Fibroblast of mammary gland (primary cell): Measurements from ENCODE around the gene GNAL.
"Not testable (repeated sequence)": the region's sequence is repeated elsewhere in the genome, so short reads cannot be mapped to it uniquely, and the experiment has no call there.

ENCODE experiments used
- DNase-seq: peaks from one replicate; pipeline ENCODE4 v3.0.0-alpha.2; 2010; ENCODE audit warnings: low read depth
- H3K4me3 ChIP-seq: 2 replicates; pipeline ENCODE4 v1.5.1; 2011; ENCODE audit warnings: low read depth, mild to moderate bottlenecking, low read length, moderate library complexity; ENCODE audit not compliant: control insufficient read depth
- TF ChIP-seq, protein P1 (sequence below): conservative IDR thresholded peaks from 2 replicates; pipeline ENCODE4 v1.5.1; 2011; ENCODE audit warnings: low read depth, low read length, inconsistent platforms; ENCODE audit not compliant: control insufficient read depth, insufficient read depth

Gene GNAL

DNA sequence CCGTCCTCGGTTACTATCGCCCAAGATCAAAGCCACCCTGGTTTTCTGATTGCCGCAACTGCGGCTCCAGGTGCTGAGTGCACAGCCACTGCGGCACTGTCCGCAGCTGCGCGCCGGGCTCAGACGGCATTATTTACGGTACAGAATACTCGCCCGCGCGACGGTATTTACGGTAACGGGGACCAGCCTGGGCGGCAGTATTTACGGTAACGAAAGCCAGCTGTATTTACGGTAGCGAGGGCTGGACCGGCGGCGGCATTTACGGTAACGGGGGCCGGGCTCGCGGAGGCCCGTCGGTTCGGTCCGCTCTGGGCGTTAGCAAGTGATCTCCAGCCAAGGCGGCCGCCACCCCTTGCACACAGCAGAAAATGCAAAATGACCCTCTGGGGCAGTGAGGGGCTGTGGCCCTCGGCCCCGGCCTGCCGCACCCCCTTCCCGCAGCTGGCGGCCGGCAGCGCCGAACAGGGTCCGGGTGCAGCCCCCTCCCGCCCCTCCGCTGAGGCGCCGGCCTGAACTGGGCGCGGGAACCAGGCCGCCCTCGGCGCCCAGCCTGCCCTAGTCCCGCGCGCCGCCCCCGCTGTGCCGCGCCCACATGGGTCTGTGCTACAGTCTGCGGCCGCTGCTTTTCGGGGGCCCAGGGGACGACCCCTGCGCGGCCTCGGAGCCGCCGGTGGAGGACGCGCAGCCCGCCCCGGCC lies at the start of gene GNAL:
Gene GNAL (plus strand): TSS at position 293 of the 697 bp plus-strand sequence. CDS start 300 bp downstream, at position 593.
- H3K4me3 ChIP-seq: peak within 1 kb of the TSS; percentile 36
- DNase-seq: peak; percentile 84
- TF ChIP-seq, protein P1, sequence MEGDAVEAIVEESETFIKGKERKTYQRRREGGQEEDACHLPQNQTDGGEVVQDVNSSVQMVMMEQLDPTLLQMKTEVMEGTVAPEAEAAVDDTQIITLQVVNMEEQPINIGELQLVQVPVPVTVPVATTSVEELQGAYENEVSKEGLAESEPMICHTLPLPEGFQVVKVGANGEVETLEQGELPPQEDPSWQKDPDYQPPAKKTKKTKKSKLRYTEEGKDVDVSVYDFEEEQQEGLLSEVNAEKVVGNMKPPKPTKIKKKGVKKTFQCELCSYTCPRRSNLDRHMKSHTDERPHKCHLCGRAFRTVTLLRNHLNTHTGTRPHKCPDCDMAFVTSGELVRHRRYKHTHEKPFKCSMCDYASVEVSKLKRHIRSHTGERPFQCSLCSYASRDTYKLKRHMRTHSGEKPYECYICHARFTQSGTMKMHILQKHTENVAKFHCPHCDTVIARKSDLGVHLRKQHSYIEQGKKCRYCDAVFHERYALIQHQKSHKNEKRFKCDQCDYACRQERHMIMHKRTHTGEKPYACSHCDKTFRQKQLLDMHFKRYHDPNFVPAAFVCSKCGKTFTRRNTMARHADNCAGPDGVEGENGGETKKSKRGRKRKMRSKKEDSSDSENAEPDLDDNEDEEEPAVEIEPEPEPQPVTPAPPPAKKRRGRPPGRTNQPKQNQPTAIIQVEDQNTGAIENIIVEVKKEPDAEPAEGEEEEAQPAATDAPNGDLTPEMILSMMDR: no peak

DNA sequence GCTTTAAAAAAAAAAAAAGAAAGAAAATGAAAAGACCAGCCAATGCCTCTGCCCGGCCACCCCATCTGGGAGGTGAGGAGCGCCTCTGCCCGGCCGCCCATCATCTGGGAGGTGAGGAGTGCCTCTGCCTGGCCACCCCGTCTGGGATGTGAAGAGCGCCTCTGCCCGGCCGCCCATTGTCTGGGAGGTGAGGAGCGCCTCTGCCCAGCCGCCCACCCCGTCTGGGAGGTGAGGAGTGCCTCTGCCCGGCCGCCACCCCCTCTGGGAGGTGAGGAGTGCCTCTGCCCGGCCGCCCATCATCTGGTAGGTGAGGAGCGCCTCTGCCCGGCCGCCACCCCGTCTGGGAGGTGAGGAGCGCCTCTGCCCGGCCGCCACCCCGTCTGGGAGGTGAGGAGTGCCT lies 41.8 kb upstream of the GNAL start:
- H3K4me3 ChIP-seq, DNase-seq: not testable (repeated sequence)

DNA sequence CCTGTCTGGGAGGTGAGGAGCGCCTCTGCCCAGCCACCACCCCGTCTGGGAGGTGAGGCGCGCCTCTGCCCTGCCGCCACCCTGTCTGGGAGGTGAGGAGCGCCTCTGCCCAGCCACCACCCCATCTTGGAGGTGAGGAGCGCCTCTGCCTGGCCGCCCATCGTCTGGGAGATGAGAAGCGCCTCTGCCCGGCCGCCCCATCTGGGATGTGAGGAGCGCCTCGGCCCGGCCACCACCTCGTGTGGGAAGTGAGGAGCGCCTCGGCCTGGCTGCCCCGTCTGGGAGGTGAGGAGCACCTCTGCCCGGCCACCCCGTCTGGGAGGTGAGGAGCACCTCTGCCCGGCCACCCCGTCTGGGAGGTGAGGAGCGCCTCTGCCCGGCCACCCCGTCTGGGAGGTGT lies 41.3 kb upstream of the GNAL start:
- DNase-seq, H3K4me3 ChIP-seq: not testable (repeated sequence)

DNA sequence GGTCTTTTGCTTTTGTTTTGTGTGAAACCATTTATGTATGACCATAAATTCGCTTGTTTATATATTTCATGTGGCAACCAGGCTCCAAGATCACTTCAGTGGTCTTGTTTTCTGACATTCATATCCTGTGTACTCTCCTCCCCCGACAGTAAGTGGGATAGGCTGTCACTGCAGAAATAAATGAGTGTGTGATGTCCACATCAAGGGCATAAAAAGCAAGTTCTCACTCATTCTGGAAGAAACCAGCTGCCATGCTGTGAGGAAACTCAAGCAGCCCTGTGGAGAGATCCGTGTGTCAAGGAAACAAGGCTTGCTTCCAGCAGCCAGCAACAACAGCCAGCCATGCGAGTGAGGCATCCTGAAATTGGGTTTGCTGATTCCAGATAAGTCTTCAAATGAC lies 39.2 kb upstream of the GNAL start:
- TF ChIP-seq, protein P1: no peak
- no peak overlapping the region for H3K4me3 ChIP-seq
- DNase-seq: no peak

DNA sequence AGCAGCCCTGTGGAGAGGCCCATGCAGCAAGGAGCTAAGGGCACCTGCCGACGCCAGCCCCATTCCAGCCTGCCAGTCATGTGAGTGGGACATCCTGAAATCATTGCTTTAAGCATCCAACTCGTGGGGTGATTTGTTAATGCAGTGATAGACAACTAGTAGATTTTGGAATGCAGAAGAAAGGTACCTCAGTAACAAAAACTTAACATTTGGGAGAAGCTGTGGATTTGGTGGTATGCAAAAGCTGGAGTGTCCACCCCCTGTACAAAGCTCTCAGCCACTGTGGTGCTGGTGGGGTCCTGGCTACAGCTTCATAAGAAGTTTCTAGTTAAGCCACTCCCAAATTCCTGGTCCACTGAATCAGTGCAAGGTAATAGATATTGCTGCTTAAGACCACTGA lies 37.2 kb upstream of the GNAL start:
- TF ChIP-seq, protein P1: no peak

DNA sequence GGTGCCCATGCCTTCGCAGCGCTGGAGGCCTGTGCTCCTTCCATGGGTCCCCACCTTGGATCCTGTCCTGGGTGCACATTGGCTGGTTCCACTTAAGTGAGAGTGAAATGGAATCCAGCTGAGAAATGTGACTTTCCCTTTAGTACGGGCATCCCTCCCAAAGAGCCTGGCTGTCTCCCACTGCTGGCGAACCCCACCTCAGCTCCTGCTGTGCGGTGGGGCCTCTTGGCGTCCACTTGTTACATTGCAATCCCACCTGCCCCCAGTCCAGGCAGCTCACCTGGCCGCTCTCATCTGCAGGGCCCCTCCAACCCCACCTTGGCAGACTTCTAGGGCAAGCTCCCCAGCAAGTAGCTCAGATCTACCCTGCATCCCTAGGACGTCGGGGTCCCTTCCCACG lies 35.5 kb upstream of the GNAL start:
- no peak for DNase-seq
- no peak overlapping the region for H3K4me3 ChIP-seq
- TF ChIP-seq, protein P1: no peak

More for the DNA sequence above, 37.2 kb upstream of the GNAL start:
- DNase-seq: no peak
- no peak overlapping the region for H3K4me3 ChIP-seq

DNA sequence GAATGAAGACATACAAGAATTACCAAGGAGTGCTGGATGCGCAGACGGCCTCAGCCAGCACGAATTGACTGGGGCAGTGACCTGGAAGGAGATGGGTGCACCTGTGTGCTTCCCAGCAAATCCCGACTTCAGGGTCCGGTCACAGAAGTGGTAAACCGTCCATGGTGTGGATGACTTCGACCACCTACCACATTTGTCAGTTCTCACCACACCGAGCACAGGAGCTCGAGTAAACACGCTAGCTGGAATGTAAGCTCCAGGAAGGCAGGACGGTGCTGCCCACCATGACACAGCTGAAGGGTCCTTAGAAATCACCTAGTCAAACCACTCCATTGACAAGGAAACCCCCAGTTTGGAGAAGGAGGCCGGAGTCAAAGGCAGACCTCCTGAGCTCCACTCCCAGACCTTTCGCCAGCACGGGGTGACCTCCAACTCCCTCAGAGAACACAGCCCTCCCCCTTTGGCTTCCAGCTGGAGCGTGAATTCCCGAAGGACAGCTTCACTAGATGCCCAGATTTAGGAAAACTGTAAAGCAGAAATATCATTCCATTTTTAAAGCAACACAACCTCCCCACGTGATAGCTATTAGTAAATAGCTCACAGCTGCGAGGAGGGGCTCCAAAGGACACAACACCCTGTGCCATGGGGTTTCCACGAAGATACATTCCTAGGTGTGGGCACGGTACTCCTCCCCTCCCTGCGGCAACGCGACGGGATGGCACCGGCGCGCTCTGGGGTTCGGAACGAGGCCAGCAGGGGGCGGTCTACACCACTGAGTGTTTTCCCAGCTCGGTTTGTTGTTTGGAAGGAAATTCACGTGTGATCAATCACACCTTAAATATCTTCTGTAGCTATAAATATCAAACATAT lies 34.1 kb upstream of the GNAL start:
- no peak overlapping the region for H3K4me3 ChIP-seq
- TF ChIP-seq, protein P1: peak; percentile 67
- DNase-seq: peak; percentile 29

DNA sequence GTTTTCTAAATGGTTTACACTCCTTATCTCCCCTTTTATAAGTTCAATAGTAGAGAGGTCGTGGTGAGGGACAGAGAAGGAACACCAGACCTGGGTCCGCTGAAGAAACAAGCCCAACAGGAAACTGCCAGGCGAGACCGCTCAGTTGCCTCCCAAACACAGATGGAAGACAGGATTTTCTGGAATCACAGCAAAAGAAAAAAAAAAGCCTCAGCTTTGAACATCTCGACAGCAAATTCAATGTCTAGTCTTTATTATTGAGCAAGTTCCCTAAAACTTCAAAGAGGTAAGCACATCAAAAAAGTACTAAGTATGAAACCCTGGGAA lies 33.5 kb upstream of the GNAL start:
- DNase-seq: no peak
- no peak overlapping the region for H3K4me3 ChIP-seq
- TF ChIP-seq, protein P1: no peak
